GM18870 (cell line): ENCODE data around the gene RAD52.

ENCODE experiments used
- ATAC-seq: cut with Tn5 transposase; IDR thresholded peaks from one replicate; pipeline ENCODE4 v1.9.1; 2021; ENCODE audit warnings: moderate library complexity; ENCODE audit not compliant: unreplicated experiment

Gene RAD52

DNA sequence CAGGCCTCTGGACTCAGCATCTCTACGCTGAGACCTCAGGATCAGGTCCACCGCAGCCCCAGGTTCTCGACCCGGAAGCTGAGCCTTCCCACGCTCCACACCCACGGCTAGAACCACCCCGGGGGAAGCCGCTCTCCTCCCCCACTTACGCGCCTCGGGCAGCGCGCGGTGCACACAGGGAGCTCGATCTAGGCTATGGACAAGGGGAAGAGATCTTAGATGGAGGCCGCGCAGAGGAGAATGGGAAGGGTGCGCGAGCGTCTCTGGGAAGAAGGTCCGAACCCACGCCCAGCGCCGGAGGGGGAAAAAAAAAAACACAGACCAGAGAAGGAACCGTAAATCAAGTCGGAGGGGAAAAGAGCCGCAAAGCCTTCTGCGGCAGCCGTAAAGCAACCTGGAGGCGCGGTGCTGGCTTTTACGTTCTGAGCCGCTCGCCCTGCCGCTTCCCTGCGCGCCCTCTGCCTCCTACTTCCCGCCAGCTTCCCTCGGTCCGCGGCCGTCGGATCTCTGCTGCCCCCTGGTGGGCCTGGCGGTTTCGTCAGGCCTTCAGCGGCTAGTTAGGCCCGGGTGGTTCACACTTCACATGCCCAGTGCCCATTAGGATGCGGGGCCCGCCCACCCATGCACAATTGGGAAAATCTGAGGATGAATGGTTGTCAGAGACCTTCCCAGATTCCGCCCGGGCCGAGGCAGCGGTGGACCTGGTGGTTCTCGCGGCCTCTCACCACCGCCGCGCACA is at the start of gene RAD52:
RAD52 (minus strand) TSS at position 242 of the 739 bp plus-strand sequence. CDS start 16,636 bp downstream, outside the sequence.
- peak; percentile 83 for ATAC-seq

DNA sequence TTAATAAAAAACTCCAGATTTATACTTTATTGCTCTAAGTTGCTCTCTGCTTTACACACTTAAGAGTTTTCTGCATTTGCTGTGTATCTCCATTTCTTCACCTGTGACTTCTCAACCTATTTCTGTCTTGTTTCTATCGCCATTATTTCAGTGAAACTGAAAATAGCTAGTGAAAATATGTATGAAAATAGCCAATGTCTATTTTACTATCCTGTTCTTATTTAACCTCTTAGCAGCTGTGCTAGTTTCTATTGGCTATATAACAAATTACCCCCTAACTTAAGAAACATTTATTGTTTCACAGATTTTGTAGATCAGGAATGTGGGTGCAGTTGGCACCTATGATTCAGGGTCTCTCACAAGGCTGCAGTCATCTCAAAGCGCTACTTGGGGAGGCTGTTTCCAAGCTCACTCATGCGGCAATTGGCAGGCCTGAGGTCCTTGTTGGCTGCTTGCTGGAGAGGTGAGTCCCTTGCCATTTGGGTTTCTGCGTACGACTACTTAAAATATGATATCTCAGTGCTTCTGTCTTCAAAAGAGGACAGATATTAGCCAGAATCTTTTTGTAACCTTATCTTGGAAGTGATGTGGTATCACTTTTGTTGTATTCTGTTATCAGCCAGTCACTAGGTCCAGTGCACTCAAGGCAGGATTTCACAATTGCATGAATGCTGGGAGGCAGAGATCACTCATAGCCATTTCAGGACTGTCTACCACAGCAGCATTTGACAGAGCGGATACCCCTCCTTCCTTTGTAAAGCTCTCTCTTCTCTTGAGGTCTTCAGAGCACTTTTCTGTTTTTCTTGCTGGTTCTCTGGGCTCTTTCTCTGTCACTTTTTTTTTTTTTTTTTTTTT is 48.8 kb upstream of the RAD52 start:
- peak; percentile 78 for ATAC-seq

DNA sequence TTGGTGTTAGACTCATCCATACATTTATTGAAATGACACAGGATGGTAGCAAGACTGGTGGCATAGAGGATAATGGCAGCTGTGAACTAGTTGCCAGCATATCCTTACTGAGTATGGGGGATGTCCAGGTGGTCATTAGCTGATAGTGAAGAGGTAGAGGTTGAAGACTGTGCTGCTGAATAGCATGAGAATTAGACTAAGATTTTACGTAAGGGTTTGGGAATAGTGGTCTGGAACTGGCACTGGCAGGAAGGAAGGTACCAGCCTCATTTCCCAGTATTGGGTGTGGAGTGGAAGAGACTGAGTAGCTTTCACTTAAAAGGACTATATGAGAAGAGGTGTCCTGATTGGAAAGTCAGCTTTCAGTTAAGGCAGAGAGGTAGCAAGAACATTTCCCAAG is 48.0 kb upstream of the RAD52 start:
- ATAC-seq = no peak

DNA sequence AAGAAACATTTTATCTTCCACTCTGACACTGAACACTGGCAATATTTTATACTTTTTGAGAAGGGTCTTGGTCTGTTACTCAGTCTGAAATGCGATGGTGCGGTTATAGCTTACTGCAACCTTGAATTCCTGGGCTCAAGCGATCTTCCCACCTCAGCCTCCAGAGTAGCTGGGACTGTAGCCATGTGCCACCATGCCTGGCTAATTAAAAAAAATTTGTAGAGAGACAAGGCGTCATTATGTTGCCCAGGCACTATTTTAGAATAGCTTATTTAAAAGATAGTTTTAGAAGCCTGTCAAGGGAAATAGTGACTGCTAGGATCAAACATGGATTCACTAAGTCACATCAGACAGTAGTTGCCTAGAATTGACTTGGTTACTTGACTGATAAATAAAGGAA is 47.4 kb upstream of the RAD52 start:
- no peak for ATAC-seq

DNA sequence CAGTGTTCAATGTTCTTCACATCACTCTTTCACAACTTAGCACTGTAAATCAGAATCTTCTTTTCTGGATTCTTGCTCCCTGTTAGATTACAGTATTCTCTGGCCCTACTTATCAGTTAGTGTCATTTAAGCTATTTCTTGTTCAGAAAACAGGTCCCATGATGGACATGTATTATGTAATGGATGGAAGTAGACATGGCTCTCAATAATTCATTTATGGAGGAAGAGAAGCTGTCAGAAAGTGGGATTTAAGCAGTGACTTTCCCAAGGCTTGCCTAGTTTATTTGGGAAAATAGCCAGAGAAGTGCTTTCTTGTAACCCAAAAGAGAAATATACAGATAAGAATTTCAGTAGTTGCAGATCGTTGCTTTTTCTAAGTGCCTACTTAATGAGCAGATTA is 43.2 kb upstream of the RAD52 start:
- ATAC-seq = no peak

DNA sequence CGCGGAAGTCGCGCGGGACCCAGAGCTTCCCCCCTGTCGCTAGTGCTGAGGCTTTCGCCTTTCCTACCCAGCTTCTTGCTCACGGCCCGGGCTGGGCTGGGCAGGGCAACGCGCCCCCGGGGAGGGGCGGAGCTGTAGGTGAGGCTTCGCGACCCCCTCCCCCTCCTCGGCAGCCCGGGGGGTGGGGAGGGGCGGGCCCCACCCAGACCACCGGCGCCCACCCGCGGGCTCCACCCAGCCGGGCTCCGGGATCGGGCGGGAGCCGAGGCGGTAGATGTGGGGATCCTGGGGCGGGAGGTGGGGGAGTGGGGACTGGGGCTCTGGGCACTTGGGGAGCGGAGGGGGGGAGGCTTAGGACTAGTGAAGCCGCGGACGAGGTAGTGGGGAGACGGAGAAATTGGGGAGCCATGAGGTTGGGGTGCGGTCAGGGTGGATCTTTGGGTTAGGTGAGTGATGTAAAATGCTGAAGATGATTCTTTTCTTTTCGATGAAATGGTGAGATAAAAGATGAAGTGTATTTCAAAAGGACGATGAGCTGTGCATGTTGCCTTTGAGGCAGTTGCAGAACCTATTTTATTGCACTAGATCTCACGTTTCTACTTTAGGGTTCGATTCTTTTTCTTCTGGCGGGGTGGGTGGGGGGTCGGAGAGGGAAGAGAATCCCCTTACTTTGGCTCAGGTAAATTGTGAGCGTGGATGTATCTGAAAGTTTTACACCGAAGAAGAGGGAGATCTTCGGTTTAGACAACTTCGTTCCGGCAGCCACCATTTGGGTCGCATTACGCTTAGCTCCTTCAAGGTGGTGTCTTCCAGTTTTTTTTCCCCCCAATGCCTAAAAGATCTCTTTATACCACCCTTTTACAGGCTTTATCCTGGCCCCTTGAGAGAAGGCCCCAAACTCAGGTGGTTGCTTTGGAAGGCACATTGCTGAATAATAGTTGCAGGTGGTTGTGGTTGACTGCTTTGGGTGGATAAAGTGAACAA is 42.1 kb upstream of the RAD52 start:
- ATAC-seq = no peak

DNA sequence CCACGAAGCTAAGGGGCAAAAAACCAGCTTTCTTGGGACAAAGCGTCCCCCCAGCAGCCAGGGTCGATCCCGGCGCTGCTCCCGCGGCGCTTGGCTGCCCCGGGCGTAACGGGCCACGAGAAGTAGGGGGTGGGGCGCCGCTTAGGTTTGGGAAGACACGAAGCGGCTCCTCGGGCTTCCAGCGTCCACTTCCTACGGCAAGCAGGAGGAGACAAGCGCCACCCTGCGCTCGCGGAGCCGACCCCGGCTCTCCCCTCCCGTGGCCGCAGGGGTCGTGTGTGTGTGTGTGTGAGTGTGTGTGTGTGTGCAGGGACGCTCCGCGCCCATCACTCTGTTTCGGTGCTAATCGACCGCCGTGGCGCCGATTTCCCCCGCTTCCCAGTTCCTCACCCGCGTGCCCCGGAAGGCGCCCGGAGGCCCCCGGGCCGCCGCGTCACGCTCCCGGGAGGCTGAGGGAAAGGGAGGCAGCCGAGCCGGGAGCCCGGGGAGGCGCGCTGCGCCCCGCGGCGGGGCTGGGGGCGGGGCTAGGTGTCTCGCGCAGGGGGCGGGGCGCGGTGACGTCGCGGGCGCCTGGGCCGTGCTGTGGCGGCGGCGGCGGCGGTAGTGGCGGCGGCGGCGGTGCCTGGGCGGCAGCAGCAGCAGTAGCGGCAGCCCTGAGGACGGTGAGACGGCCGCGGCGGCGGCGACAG is 41.3 kb upstream of the RAD52 start, which contains the start of gene ERC1:
ERC1 (plus strand) TSS at position 563 of the 689 bp plus-strand sequence. CDS start 36,681 bp downstream, outside the sequence.
- no peak for ATAC-seq

DNA sequence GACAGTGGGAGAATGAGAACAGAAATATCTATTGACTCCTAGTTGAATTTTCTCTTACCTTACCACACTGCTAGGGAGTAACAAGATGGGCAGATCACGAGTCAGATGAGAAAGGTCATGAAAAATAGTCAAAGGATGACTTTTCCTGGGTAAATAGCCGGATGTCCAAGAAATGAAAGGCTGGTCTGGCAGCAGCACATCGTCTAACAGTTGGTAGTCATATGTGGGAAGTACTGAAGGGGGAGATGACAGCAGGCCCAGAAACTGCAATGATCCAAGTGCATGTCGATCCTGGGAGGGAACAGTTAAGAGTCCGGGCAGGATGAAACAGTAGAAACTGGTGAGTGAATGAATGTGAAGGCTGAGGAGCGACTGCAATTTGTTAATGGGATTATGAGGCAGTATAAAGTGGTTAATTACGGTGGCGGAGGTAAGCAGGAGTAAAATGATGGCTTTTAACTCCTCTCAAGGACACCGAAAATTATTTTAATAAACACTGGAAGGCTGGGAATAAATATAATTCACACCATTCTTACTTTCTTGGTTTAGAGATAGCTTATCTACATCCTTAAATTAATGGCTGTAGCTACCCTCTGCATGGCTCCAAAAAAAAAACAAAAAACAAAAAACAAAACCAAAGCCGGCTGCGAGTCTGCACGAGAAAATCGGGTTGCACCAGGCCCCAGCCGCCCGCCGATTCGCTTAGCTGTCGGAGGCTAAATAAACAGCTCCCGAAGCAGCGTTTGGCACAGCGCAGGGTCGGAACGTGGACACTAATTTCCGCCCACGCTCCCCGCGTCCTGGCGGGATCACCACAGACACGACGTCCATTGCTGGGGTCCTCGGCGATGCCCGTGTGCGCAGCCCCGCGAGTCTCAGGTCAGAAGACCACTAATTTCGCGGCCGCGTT is 40.5 kb upstream of the RAD52 start:
- no peak for ATAC-seq

DNA sequence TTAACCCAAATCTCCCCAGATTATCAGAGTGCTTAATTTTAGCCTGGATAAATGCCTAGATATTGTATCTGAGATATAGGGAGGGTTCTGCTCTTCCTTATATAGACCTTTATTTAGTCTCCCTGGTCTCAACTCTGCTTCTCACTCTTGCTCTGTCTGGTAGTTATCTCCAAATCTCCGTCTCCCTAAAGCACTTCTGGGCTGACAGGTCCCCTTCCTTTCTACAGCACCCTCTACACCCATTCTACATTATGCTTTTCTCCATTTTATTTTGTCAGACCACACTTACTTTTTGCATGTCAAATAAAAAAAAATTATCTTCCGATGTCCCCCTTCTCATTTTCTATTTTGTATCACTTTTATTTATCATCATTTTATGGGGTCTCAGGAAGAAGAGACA is 39.6 kb upstream of the RAD52 start:
- no peak for ATAC-seq

DNA sequence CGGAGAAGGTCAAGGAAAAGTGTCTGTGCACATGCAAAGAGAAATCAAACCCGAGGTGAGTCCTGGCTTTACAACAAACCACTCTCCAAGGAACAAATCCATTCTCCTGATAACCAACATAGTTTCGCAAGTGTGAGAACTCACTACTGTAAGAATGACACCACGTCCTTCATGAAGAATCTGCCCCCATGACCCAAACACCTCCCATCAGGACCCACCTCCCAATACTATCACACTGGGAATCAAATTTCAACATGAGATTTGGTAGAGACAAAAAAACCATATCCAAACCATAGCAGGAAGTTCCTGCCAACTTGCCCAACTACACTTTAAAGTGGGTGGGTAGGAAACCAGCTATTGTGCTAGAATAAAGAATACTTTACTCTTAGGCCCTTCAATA is 39.2 kb upstream of the RAD52 start:
- no peak for ATAC-seq

DNA sequence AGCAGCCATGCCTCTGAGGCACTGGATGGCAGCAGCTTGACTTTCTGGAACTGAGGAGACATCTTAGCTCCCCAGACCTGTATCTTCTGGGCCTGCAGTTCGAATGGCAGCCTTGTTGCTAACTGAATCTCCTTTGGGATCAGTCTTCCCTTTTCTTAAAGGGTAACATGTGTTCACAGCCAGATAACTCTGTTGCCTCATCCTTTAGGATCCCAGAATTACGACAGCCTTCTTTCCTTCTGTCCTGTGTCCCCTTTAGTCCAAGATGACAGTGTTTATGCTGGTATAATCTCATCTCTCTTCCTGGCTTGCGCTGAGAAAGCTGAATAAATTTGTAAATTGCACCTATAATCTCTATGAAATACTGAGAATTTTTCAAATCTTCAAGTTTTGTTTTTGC is 32.5 kb upstream of the RAD52 start:
- no peak for ATAC-seq

DNA sequence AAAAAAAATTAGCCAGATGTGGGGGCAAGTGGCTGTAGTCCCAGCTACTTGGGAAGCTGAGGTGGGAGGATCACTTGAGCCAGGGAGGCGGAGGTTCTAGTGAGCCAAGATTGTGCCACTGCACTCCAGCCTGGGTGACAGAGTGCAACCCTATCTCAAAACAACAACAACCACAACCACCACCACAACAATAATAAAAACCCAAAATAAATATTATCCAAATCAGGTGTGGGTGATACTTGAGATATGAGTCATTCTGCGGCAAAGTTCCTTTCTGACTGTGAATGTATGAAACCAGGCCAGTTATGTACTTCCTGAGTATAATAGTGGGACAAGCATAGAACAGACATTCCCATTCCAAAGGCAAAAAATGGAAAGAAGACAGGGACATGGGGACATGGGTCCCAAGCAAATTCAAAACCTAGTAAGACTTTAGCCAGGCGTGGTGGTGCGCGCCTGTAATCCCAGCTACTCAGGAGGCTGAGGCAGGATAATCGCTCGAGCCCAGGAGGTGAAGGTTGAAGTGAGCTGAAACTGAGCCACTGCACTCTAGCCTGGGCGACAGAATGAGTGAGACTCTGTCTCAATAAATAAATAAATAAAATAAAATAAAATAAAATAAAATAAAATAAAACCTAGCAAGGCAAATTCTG is 31.8 kb upstream of the RAD52 start:
- ATAC-seq = no peak

DNA sequence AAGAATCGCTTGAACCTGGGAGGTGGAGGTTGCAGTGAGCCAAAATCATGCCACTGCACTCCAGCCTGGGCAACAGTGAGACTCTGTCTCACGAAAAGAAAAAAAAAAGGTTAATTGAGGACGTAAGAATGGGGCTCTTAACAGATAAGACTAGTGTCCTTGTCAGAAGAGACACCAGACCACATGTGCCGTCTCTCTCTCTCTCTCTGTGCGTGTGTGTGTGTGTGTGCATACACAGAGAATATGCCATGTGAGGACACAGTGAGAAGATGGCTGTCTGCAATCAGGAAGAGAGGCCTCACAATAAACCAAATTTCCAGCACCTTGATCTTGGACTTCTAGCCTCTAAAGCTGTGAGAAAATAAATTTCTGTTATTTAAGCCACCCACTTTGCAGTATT is 29.9 kb upstream of the RAD52 start:
- no peak for ATAC-seq

DNA sequence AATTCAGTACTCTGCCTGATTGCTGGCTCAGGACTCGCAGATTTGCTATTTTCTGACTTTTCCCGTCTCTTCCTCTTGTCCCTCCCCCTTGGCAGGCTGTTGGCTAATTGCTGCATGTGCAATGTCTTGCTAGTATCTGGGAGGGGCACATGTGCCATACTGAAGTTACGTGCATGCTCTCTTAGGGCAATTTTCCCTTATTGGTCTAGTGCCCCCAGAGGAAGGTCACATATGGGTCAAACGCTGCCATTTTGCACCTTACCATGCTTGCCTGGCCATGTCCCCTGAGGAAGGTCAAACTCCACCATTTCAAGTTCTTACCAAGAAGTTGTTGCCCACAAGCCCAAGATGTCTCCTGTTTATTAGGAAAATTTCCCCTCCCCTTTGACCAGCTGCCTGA is 27.7 kb upstream of the RAD52 start:
- no peak for ATAC-seq

DNA sequence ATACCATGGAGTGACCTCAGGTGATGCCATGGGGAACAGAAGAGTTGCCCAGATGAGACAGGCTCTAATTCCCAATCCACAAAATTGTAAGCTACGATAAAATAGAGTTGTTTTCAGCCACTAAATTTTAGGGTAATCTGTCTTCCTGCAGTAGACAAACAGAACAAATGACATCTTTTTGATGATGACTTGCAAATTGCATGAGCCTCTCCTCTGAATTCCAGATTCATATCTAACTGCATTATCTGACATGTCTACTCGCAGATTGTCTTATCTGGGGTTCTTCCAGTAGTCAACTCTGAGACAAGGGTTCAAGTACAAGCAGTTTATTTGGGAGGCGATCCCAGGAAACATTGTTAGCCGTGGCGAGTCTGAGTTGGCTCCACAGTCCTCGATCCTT is 27.1 kb upstream of the RAD52 start:
- ATAC-seq = no peak

DNA sequence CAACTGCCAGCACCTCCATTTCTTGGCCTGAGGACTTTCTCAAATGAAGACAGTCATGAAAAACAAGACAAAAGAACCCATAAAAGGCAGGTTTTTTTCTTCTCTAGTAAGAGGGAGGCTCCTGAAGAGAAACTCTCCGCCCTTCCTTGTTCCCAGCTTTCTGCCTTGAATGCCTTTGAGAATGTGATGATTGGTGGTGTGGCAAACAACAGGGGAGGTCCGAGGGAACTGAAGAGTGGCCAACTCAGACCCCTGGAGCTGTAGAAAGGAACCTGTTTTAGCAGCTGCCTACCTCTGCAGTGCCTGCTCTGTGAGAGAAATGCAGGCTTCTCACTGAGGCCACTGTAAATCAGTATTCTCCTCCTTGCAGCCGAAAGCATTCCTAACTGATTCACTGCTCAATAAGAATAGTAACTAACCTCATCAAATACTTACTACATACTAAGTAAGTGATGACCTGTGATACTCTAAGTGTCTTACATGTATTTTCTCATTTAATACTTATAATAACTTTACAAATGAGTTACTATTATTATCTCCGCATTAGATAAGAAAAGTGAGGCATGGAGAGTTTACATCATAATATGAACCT is 24.9 kb upstream of the RAD52 start:
- ATAC-seq = no peak

DNA sequence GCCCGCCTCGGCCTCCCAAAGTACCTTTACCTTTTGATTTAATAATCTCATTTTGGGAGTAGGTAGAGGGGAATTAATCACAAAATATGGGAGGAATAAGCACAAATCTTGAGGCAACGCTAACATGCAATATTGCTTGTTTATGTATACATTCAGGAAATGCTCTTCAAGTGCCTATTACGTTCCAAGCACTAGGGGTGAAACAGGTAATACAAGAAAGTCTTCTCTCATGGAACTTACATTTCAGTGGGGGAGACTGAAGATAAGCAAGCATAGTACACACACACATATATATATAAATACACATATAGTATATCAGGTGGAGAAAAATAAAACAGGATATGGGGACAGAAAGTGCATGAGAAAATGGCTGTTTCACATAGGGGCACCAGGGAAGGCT is 22.5 kb upstream of the RAD52 start:
- no peak for ATAC-seq

DNA sequence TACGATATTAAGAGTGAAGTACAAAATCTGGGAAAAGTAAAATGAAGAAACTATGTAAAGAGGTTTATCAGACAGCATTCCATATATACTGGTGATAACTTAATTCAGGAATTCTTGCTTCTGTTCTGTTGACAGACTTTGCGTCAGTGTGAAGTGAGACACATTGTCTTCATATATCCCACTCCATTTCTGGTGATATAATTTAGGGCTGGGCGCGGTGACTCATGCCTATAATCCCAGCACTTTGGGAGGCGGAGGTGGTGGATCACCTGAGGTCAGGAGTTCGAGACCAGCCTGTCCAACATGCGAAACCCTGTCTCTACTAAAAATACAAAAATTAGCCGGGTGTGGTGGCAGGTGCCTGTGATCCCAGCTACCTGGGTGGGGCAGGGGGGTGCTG is 20.3 kb upstream of the RAD52 start:
- no peak for ATAC-seq
